HG03060 (cell line): ENCODE data around the gene CHRNA1.

ENCODE experiments used
- ATAC-seq: cut with Tn5 transposase; IDR thresholded peaks from one replicate; pipeline ENCODE4 v1.9.1; 2021; ENCODE audit warnings: low read depth, moderate number of reproducible peaks; ENCODE audit not compliant: unreplicated experiment

Gene CHRNA1

DNA sequence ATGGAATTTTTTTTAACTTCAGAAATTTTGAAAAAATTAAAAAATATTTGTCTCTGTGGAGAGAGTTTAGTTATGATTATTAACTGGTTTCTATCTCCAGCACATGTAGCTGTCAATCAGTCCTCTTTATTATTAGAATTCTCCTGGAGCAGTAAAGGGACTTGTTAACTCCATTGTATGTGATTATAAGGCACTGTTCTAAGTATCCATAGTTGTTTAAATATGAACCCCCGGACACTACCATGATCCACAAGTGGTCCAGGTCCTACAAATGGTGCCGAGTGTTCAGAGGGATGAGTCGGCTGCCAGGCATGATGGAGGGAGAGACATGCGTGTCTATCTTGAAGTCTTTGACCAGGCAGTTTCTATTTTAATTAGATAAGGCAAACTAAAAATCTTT is 492 bp downstream of the CHRNA1 start:
- ATAC-seq, result no peak

DNA sequence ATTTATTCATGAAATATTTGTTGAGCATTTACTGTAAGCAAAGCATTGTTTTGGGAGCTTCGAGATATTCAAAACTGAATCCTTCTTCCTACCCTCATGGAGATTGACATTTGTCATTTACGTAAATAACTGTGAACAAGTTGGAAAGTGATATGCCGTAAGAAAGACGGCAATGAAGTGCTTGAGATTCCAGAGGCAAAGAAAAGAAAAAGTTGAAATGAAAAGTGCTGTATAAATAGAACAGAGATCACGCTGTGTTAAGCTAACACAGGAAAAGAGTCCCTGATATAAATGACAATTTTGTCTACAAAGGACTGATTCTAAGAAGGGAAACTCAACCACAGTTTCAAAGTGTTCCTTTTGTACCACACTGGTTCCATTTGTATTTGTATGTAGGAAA is 1.8 kb downstream of the CHRNA1 start:
- no peak for ATAC-seq

DNA sequence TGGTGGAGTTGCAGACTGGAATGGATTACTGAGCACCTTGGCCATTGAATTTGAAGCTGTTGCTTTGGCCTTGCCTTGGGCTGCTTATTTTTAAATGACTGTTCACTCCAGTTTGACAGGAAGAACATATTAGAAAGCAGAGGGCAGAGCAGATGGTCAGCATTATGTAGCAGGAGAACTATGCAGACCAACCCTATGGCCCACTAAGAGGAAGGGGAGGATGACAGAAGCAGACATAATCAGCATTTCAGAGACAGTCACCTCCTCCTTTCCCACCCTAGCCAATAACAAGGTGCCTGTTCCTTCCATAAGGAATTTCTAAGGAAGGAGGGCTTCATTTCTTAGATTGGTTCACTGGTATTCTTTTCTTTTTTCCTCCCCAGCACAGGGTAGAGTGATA is 2.4 kb downstream of the CHRNA1 start:
- ATAC-seq, result no peak

DNA sequence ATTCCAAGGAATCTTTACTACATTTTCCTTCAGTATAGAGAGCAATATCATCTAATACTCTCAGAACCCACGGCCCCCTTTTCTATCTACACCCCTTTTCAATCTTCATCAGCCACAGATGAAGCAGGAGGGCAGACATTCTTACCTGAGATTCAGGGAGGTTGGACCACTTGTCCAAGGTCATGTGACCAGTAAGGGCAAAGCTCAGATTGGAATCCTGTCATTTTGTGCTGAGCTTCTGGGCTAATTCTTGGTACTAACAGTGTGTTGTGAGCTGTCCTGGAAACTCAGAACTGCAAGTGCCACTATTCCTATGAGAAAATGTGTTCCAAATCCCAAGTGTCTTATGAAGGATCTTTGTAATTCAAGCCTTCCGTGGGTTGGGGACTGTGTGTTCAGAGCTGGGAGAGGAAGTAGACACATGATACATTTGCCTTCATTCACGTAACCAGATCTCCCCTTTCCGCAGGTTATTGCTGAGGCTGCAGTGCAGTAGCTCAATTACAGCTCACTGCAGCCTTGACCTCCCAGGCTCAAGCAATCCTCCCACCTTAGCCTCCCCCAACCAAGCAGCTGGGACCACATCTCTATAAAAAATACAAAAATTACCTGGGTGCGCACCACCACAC is 3.3 kb downstream of the CHRNA1 start:
- ATAC-seq, result no peak

DNA sequence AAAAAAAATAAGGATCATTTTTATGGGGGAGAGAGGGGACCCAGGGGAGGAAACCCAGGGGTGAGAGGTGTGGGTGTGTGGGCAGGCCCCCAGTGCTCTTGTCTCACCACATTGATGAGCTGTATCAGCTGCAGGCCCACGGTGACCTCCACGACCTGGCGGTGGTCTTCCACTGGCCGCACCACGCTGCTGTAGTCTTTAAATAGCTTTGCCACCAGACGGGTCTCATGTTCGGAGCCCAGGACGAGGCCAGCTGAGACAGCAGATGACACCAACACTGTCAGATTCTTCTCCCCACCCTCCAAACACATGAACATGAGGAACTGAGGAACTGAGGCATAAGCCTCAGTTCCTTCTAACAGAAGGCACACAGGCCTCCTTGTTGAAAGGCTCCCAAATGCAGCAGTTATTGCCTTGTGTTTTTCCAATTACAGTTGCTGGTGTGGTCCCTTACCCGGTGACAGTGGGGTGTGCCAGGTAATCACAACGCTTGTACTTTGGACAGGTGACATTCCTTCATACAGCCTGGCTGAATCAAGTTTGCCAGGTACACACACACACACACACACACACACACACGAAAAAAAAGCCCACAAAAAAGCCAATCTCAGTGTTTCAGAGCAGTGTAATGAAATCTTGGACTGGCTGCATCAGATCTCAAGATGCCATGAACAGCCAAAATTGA is 4.7 kb downstream of the CHRNA1 start:
- no peak for ATAC-seq

DNA sequence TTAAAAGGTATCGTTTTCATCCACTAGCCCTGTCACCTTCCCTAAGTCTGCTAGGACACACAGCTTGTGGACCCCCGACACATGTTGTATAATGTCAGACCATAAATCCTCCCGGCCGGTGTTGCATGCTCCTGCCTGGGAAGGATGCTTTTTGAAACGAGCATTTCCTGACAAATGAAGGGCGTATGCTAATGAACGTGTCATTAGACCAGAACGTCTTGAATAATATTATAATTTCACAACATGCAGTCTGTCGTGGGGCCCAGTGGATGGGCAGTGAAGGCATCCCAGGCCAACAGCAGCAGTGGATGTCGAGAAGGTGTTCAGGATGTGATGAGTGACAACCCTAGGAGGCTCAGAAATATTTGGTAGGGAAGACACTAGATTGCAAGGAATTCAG is 7.5 kb downstream of the CHRNA1 start:
- ATAC-seq, result no peak

DNA sequence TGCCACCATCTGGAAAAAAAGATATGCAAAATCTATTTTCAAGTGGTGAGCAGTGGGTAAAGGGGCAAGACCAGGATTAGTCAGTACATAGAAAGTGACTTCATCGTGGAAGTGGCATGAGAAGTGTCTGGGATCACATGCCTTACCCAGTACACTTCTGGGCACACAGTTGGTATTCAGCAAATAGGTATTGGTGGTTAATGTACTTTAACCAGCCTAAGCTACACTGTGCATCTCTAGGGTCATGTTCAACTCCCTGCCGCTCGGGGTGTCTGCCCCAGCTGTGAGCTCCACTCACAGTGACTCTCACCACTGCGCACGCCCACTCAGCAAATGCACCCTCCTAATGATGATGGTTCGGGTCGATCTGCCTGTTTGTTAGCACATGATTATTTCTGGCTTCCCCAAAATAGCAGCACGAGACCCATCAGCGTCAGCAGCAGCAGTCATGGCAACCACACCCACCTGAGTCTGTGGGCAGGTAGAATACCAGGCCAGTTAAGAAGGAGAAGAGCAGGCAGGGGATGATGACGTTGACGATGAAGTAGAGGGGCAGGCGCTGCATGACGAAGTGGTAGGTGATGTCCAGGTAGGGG is 11.1 kb downstream of the CHRNA1 start:
- ATAC-seq, result peak; percentile 26

DNA sequence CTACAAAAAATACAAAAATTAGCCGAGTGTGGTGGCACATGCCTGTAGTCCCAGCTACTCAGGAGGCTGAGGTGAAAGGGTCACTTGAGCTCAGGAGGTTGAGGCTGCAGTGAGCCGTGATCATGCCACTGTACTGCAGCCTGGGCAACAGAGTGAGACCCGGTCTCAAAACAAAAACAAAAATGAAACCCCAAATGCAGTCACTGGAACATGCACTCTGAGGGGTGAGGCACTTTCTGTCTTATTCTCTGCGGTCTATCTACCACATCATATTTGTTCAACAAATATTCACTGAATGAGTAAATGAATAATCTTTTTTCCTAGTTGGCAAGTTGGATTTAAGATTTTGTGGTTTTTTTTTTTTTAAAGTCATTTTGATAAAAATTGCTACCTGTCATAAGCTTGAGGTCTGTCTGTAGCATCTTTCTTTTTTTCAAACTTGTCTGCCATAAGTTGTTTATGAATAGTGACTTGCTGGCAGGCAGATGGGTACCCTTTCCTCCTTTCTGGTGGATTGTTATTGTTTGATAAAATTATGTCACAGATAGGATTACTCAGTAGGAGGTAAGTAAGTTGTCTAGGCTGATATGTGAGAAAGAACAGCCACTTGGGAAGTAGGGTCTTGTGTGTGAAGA is 11.8 kb downstream of the CHRNA1 start:
- peak; percentile 84 for ATAC-seq

DNA sequence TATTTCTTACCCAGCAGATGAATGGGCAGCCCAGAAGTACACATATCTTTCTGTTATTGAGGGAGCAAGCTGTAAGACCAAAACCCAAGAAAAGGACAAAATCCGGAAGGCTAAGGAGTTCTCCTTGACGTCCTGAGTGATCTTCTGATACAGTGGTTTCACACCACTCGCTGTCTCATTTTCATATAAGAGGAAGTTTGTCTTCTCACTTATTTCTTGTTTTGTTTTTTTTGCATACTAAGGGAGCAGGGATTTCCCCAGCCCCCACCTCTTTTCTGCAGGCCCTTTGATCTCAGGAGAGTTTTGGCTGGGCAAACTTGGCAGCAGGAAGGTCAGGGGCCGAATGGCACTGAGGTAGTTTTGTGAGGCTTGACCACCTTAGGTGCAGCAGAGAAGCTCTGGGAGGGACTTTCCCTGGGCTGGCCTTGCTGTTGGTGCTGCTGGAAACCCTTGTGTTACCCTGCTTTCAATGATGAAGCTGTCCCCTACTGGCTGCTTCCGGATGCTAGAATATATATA is 13.3 kb downstream of the CHRNA1 start:
- peak; percentile 27 for ATAC-seq

DNA sequence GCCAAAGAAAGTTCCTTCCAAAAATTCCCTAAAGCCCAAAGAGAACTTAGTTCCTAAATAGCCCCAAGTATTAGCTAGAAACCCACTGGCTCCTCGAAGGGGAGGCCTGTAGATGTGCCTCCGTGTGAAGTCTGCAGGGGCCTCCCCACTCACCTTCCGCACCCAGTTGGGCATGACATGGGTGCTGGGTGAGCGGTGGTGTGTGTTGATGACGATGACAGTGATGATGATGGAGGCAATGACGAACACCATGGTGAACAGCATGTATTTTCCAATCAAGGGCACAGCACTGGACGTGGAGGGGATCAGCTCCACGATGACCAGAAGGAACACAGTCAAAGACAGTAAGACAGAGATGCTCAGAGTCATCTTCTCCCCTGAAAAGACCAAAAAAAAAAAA is 14.5 kb downstream of the CHRNA1 start:
- no peak for ATAC-seq

DNA sequence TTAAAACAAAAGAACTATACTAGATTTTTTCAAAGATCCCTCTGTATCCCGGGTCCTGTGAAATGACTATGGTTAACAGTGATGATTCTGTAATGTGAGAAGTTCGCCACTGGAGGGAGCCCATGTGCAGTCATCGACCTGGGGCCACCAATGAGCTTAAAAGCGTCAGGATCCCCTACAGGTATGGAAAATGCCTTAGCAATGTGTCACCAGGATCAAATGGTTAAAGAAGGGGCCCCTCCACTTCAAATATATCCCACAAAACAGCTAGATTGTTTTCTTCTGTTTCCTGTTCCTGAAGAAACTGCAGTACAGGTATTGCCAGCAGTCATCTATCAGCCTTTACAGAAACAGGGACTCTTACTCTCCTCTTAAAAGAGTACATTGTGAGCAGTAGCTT is 15.3 kb downstream of the CHRNA1 start:
- no peak for ATAC-seq

DNA sequence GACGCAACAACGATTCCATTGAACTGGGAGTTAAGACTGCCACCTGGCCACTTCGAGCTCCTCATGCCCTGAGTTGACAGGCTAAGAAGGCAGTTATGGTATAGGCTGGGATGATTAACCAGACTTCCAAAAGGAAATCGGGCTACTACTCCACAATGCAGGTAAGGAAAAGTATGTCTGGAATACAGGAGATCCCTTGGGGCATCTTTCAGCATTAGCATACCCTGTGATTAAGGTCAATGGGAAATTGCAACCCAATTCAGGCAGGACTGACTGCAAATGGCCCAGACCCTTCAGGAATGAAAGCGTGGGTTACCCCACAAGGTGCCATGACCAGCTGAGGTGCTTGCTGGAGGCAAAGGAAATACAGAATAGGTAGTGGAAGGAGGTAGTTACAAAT is 19.1 kb downstream of the CHRNA1 start:
- ATAC-seq, result no peak

DNA sequence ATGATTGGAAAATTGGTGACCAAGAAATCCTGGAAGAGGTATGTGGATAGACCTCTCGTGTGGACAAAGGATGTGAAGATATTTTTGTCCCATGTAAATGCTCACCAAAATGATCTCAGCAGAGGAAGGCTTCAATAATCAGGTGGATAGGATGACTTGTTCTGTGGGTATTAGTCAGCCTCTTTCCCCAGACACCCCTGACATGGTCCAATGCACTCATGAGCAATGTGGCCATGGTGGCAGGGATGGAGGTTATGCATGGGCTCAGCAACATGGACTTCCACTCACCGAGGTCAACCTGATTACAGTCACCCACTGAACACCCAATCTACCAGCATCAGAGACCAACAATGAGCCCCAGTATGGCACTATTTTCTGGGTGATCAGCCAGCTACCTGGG is 20.2 kb downstream of the CHRNA1 start:
- ATAC-seq, result no peak

DNA sequence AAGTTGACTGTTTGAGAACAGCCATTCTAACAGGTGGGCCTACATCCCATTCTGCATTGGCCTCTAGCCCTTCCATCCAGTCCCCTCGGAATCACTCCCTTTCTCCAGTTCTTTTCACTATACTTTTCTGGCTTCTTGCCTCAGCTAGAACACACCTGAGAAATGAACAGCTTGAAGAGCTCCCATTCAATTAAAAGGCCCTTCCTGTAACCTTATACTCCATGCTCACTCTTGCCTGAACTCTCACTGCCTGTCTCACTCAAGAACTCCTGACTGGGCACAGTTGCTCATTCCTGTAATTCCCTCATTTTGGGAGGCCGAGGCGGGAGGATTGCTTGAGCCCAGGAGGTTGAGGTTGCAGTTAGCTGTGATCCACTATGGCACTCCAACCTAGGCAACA is 23.6 kb downstream of the CHRNA1 start:
- ATAC-seq, result no peak

DNA sequence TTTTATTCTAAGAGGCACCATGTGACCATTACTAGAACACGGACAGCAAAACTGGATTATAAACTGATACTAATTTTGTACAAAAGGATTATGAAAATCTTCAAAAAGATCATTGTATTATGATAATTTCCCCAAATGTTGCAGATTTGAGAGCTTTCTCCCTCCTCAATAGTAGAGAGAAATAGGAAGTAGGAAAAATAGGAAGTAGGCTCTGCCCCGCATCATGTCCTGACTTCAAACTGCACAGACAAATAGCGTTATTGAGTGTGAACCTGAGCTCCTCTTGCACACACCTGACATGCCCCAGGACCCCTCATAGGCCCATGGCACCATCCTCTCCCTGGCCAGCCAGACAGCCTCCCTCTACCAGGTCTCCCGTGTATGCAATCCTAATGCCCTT is 25.4 kb downstream of the CHRNA1 start:
- no peak for ATAC-seq

DNA sequence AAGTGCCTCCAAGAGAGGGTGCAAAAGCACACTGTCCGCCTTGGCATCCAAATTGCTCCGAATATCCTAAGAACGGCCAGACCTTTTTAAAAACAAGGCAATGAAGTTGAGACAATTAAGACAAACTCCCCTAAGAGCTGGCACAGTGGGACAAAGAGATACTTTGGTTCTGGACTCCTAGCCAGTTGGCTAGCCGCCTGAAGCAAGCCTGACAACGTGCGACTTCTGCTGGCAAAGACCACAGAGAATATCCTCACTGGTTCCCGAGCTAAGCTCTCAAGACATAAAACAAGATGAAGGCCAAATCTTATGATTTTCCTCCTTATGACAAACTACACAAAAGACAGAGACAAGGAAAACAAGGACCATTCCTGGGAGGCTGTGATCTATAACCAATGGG is 32.7 kb downstream of the CHRNA1 start:
- ATAC-seq, result no peak

DNA sequence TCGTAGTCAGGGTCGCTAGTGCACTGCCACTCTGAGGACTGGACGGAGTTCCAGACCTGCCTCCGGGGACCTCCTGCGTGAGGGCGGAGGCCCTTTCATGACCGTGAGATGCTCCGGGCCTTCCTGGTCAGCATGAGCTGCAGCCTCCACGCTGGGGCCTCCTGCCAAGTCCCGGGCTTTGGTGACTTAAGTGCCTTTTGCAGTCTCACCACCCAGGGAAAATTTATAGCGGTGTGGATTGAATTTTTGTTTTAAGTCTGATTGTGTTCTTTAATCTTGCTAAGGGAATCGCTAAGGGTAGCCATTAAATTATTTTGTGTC is 33.6 kb downstream of the CHRNA1 start:
- no peak for ATAC-seq

DNA sequence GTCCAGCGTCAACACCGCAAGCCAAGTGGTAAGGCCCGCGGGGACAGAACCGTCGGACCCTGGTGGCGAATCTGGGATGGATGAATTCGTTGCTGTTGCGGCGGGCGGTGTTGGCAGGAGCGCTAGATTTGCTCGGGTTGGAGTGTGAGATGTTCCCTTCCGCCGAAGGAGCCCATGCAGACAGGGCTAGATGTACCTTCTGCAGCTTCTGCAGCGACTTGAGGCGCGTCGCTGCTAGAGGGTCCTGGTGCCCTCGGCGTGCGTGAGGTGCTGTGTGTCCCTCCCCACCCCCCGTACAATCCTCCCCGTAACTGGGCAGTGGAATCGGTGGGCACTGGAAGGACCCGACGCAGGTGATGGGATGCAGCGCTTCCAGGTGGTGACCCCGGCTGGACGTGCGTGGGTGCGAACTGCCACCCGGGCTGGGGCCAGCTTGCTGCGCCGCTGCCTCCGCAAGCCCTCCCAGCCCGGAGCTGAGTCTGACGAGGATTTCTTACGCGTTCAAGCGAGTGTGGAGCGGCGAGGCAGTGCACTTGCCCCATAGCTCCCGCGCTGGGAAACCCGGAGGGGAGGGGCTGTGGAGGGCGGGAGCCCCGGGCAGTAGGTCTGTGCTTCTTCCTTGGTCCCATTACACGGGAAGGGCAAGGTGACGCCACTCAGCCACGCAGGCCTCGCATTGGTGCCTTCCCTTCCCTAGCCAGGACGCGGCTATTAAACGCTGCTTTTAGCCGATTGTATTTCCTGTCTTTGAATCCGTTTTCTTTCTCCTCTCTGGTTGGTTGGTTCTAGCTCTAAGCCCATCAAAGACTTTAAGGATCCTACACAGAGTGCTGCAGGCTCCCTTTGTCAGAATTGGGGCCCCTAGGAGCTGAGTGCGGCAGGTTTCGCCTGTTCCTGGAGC is 34.2 kb downstream of the CHRNA1 start:
- no peak for ATAC-seq

DNA sequence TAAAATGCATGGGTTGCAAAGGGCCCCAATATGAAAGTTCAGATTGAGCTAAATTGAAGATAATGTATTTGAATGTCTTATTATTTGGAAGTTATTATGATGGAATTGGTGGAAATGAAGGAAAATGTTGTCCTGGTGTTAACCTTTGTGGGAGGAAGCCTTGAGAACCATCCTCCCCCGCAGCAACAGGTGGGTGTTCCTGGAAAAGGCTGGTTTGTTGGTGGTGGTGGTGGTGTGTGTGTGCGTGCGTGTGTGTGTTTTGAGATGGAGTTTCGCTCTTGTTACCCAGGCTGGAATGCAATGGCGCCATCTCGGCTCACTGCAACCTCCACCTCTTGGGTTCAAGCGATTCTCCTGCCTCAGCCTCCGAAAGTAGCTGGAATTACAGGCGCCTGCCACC is 36.2 kb downstream of the CHRNA1 start:
- ATAC-seq, result no peak

DNA sequence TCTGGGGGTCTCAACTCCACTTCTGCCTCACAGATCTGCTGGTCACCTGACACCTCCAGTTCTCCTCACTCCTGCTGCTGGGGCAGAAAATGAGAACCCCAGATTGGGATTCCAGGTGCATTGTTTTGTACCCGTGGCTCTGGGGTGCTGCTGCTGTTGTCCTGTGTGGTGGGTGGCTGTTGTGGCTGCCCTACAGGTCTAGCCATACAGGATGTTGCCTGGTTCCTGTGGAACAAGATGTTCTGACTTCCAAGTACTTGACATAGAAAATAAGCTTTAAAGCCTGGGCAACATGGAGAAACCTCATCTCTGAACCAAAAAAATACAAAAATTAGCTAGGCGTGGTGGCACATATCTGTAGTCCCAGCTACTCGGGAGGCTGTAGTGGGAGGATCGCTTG is 38.1 kb downstream of the CHRNA1 start:
- no peak for ATAC-seq
